HG03175 (cell line): Measurements from ENCODE around the gene AKNA.

Experiments used
- ATAC-seq: cut with Tn5 transposase; IDR thresholded peaks from one replicate; pipeline ENCODE4 v1.9.1; 2021; ENCODE audit warnings: mild to moderate bottlenecking, moderate library complexity; ENCODE audit not compliant: unreplicated experiment

Gene AKNA

GRCh38 chr9:114288193-114289091 lies 99.3 kb downstream of the AKNA start:
- ATAC-seq = no peak

- no peak for ATAC-seq
These were observed 100.0 kb downstream of the AKNA start for GRCh38 chr9:114287763-114288192.

- ATAC-seq = no peak
These were observed 100.6 kb downstream of the AKNA start for GRCh38 chr9:114287001-114287762.

GRCh38 chr9:114286146-114286679 lies 101.6 kb downstream of the AKNA start:
- no peak for ATAC-seq

GRCh38 chr9:114285166-114285867 lies 102.5 kb downstream of the AKNA start:
- ATAC-seq = no peak

GRCh38 chr9:114284316-114285060 lies 103.3 kb downstream of the AKNA start:
- ATAC-seq = no peak
